ENCODE data around the gene PLEKHA4. TPM values are rescaled to one million over a fixed set of nuclear protein-coding genes. Genes with fewer than 3 reads are reported as not detected.

The PLEKHA4 gene
- total and polyA plus RNA-seq, 9 of the 15 experiments (the other 6 are each of a cell fraction or from before 2014, with no cell fraction given) = 0.07 to 30.8 (median 11.4) TPM

DNA sequence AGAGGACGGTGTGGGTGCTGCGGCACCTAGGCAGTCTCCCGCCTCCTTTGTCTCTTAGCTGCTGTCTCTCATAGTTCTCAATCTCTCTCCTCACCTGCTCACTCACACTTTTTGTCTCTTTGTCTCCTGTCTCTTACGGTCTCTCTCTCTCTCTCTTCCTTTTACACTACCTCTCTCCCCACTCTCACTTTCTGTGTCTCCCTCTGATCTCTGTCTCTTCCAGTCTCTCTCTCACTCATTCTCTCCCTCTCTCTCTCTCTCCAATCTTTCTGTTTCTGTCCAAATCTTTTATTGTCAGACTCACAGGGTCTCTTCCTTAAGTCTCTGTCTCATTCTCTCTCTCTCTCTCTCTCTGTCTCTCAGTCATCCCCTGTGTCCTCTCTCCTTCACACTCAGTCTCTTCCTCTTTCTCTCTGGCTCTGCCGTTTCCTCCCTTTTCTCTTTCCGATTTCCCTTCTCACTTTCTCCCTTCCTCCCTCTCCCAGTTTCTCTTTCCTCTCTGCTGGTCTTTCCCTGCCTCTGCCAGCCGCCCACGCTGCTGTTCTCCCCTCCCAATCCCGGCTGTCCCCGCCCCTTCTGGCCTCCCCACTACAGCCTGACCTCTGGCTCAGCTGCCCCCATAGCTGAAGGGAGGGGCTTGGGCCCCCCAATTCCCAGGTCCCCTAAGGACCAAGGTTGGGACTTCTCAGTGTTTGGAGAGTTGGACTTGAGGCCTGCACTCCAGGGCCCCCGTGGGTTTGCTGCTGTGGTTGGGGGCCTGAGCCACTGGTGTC lies at the start of gene PLEKHA4 (continued):
- TF ChIP-seq SETDB1 (IDR thresholded peaks at IDR 0.05; ENCODE audit: low read length) (no peak), NFE2L1 (tag; IDR thresholded peaks at IDR 0.05; ENCODE audit: borderline replicate concordance, low read depth) (no peak), RCOR1 (IDR thresholded peaks at IDR 0.05; ENCODE audit: borderline replicate concordance in 1 of 2, low read depth in 2 of 2, low read length in 2 of 2) (no peak), XRCC3 (IDR thresholded peaks at IDR 0.05) (no peak), BHLHE40 (IDR thresholded peaks at IDR 0.05; ENCODE audit: low read length) (no peak), GATAD2B (IDR thresholded peaks at IDR 0.05; ENCODE audit: borderline replicate concordance) (no peak), PRMT5 (CRISPR knock-in tag; IDR thresholded peaks at IDR 0.05) (no peak), TBP (optimal IDR thresholded peaks at IDR 0.05; ENCODE audit: low read depth, low read length) (no peak), RFX7 (CRISPR knock-in tag; IDR thresholded peaks at IDR 0.05) (no peak)
- TF ChIP-seq, protein P1, sequence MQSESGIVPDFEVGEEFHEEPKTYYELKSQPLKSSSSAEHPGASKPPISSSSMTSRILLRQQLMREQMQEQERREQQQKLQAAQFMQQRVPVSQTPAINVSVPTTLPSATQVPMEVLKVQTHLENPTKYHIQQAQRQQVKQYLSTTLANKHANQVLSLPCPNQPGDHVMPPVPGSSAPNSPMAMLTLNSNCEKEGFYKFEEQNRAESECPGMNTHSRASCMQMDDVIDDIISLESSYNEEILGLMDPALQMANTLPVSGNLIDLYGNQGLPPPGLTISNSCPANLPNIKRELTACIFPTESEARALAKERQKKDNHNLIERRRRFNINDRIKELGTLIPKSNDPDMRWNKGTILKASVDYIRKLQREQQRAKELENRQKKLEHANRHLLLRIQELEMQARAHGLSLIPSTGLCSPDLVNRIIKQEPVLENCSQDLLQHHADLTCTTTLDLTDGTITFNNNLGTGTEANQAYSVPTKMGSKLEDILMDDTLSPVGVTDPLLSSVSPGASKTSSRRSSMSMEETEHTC (IDR thresholded peaks at IDR 0.05) = no peak
- TF ChIP-seq, protein P2, sequence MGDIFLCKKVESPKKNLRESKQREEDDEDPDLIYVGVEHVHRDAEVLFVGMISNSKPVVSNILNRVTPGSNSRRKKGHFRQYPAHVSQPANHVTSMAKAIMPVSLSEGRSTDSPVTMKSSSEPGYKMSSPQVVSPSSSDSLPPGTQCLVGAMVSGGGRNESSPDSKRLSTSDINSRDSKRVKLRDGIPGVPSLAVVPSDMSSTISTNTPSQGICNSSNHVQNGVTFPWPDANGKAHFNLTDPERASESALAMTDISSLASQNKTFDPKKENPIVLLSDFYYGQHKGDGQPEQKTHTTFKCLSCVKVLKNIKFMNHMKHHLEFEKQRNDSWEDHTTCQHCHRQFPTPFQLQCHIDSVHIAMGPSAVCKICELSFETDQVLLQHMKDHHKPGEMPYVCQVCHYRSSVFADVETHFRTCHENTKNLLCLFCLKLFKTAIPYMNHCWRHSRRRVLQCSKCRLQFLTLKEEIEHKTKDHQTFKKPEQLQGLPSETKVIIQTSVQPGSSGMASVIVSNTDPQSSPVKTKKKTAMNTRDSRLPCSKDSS (IDR thresholded peaks at IDR 0.05; ENCODE audit: low read depth, partially characterized antibody) = peak; percentile 44
- TF ChIP-seq, protein P3, sequence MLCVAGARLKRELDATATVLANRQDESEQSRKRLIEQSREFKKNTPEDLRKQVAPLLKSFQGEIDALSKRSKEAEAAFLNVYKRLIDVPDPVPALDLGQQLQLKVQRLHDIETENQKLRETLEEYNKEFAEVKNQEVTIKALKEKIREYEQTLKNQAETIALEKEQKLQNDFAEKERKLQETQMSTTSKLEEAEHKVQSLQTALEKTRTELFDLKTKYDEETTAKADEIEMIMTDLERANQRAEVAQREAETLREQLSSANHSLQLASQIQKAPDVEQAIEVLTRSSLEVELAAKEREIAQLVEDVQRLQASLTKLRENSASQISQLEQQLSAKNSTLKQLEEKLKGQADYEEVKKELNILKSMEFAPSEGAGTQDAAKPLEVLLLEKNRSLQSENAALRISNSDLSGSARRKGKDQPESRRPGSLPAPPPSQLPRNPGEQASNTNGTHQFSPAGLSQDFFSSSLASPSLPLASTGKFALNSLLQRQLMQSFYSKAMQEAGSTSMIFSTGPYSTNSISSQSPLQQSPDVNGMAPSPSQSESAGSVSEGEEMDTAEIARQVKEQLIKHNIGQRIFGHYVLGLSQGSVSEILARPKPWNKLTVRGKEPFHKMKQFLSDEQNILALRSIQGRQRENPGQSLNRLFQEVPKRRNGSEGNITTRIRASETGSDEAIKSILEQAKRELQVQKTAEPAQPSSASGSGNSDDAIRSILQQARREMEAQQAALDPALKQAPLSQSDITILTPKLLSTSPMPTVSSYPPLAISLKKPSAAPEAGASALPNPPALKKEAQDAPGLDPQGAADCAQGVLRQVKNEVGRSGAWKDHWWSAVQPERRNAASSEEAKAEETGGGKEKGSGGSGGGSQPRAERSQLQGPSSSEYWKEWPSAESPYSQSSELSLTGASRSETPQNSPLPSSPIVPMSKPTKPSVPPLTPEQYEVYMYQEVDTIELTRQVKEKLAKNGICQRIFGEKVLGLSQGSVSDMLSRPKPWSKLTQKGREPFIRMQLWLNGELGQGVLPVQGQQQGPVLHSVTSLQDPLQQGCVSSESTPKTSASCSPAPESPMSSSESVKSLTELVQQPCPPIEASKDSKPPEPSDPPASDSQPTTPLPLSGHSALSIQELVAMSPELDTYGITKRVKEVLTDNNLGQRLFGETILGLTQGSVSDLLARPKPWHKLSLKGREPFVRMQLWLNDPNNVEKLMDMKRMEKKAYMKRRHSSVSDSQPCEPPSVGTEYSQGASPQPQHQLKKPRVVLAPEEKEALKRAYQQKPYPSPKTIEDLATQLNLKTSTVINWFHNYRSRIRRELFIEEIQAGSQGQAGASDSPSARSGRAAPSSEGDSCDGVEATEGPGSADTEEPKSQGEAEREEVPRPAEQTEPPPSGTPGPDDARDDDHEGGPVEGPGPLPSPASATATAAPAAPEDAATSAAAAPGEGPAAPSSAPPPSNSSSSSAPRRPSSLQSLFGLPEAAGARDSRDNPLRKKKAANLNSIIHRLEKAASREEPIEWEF (CRISPR knock-in tag; IDR thresholded peaks at IDR 0.05) = no peak
- TF ChIP-seq, protein P4, sequence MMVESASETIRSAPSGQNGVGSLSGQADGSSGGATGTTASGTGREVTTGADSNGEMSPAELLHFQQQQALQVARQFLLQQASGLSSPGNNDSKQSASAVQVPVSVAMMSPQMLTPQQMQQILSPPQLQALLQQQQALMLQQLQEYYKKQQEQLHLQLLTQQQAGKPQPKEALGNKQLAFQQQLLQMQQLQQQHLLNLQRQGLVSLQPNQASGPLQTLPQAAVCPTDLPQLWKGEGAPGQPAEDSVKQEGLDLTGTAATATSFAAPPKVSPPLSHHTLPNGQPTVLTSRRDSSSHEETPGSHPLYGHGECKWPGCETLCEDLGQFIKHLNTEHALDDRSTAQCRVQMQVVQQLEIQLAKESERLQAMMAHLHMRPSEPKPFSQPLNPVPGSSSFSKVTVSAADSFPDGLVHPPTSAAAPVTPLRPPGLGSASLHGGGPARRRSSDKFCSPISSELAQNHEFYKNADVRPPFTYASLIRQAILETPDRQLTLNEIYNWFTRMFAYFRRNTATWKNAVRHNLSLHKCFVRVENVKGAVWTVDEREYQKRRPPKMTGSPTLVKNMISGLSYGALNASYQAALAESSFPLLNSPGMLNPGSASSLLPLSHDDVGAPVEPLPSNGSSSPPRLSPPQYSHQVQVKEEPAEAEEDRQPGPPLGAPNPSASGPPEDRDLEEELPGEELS (CRISPR knock-in tag; IDR thresholded peaks at IDR 0.05; ENCODE audit: borderline replicate concordance) = no peak
- TF ChIP-seq, protein P5, sequence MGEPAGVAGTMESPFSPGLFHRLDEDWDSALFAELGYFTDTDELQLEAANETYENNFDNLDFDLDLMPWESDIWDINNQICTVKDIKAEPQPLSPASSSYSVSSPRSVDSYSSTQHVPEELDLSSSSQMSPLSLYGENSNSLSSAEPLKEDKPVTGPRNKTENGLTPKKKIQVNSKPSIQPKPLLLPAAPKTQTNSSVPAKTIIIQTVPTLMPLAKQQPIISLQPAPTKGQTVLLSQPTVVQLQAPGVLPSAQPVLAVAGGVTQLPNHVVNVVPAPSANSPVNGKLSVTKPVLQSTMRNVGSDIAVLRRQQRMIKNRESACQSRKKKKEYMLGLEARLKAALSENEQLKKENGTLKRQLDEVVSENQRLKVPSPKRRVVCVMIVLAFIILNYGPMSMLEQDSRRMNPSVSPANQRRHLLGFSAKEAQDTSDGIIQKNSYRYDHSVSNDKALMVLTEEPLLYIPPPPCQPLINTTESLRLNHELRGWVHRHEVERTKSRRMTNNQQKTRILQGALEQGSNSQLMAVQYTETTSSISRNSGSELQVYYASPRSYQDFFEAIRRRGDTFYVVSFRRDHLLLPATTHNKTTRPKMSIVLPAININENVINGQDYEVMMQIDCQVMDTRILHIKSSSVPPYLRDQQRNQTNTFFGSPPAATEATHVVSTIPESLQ (CRISPR knock-in tag; IDR thresholded peaks at IDR 0.05) = no peak
